ENCODE measurements around the gene ITPK1.
A peak's percentile ranks its signal among the peaks of the same experiment; 100 is the strongest.

The ITPK1 gene

DNA sequence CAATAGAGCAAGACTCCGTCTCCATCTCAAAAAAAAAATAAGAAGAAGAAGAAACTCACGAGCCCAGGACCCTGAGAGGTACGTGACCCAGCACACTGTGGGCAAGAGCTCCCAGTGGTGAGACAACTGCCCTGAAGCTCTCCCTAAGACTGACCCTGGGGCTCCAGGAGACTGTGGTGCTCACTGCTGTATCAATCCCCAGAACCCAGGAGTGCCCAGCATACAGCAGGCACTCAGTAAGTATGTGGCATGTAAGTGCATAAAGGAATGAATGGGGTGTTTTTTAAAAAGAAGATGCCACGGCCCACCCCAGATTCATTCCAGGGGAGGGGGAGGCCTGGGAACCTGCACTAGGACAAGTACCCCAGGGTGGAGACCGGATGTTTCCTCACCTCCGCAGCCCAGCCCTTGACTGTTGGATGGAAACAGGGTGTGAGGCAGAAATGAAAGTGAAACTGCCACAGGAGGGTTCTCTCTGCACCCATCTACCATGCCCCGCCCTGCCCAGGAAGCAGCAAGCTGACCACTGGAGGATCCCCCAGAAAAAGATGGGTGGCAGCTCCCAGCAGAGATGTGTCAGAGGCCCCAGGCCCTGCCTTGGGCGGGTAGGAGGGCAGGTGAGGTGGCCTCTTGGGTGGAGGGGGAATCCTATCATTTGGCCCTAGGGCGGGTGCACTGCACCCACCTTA, 12.2 kb downstream of the ITPK1 start:
- DNase-seq = peak; percentile 77

DNA sequence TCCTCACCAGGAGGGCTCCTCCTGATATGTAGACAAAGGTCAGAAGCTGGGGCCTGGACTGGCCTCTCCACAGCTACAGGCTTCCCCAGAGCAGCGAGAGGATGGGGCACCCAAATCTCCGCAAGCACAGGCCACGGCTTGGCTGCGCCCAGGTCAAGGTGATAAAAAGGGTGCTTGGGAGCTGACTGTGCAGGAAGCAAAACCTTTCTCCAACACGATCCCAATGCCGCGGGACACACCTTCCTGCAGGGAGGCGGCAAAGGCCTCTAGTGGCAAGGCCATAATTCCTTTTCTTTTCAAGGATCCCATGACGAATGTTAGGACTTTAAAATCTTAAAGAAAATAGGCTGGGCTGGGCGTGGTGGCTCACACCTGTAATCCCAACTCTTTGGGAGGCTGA, 13.6 kb downstream of the ITPK1 start:
- DNase-seq = no peak

DNA sequence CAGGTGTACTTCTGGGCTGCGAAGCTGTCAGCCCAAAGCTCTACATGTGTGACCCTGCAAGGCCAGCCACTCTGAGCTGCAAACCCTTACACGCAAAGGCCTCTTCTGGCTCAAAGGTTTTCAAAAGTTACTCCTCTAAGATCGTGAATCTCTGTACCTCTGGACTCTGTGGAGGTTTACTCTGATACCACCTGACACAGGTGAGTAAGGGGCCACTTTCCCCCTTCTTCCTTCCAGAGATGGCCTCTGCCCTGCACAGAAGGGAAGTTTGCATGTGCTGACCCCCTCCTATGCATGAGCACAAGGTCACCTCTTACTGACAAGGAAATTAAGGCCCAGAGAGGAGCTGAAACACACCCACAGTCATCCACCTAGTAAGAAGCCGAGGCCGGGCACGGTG, 14.5 kb downstream of the ITPK1 start:
- DNase-seq = no peak

DNA sequence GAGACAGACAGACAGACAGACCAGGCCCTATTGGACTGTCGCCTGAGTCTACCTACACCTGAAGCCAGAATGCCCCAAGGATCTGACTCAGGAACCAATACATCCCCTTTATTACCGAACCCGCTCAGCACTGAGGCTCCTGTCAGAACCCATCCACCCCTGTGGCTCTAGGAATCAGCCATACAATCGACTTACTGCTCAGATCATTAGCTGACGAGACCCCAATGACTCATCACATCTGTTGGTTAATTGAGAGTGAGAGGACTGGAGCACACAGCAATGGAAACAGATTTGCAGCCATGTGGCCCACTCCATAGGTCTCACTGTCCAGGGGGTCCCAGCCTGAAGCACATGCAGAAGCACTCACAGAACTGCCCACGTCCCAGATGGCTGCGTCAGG, 15.2 kb downstream of the ITPK1 start:
- no peak for DNase-seq

DNA sequence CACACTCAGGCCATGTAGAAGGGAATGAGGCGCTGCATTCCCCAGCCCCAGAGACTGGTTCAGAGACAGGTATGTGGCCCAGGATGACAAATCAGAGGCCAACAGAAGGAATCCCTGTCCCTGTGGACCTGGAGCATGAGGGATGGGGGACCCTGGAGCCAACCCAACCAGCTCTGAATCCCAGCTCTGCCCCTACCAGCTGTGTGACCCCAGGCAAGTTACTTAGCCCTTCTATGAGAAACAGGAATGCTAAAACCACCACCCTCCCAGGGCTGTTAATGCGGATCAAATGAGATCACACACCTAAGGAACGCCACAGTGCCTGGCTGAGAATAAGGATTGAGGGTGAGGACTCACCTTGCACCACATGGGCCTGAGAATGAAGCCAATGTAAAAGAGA, 15.6 kb downstream of the ITPK1 start:
- no peak for DNase-seq

DNA sequence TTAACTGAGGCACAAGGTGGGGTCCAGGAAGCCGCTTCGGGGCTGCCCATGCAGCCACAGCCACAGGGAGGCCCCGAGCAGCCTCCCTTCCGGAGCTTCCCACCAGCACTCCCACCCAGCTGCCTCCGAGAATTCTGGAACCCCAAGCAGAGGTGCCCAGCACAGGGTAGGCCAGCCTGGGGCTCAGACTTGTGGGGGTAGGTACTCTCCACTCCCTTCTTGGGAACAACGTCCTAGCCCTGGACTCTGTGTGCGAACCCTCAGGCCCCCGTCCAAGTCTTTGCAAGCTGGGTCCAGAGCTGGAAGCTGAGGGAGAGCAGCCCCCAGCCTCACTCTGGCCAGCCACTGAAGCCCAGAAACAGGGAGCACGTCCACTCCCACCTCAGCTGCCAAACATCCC, 16.1 kb downstream of the ITPK1 start:
- DNase-seq = no peak

DNA sequence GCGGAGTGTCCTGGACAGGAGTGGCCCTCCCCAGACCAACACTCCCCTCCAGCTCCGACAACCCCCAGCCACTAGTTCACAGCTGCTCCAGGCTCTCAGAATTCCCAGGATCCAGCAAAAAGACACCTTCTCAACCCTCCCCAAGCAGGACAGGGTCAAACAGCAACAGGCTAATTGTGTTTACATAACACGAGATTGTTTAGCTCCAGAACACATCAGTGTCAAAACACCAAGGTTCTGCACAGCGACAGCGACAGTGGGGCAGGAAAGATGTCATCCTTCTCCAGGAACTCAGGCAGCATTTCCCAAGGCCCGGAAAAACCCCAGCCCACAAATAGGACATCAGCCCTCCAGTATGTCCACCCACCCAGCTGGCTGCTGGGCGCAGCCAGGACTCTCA, 16.5 kb downstream of the ITPK1 start:
- DNase-seq = no peak

DNA sequence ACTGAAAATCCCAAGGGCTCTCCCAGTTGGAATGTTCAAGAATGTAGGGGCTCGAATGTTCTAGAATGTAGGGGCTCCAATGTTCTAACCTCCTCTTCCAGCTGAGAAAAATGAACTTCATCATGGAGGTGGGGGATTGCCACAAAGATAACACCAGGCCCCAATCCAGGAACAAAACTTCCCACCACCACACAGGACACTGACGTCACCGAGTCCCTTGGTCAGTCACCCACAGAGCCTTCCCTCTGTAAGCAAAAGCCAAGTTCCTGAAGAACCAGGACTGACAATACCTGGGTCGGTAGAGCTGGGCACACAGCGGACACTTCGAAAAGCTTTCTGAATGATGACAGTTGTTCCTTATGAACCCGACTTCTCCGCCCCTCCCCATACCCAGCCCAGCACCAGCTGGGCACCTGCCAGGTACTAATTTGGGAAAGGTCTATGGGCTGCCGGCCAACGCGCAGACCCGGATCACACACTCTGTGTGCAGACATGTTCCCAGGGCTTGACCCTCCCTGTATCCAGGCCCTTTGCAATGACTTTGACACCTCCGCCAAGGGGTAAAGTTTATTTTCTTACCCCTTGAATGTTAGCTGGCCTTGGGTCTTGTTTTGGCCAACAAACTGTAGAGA, 18.9 kb downstream of the ITPK1 start:
- no peak for DNase-seq

DNA sequence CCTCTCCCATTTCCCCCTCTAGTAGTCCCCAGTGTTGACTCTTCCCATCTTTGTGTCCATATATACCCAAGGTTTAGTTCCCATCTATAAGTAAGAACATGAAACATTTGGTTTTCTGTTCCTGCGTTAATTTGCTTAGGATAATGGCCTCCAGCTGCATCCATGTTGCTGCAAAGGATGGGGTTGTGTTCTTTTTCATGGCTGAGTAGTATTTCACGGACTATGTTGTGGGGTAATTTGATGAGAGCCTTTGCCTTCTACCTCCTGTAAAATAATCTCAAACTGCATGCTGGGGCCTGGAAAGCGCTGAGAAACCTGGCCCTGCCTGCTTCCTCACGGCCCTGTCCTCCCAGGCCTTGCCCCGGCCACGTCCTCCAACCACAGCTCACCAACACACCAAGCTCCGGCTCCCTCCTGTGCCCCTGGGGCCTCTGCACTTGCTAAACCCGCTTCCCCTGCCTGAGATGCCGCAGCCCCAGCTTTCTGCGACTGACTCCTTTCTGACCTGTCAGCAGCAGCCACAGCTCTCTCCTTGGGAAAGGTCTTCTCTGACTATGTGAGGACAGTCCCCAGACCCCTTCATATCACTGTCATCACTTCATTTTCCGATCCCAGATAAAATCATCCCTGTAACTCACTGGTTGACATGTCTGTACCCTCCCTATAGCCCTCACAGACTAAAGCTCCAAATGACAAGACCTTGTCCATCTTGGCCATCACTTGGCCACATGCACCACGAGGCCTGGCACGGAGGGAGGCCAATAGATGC, 19.8 kb downstream of the ITPK1 start:
- no peak for DNase-seq

DNA sequence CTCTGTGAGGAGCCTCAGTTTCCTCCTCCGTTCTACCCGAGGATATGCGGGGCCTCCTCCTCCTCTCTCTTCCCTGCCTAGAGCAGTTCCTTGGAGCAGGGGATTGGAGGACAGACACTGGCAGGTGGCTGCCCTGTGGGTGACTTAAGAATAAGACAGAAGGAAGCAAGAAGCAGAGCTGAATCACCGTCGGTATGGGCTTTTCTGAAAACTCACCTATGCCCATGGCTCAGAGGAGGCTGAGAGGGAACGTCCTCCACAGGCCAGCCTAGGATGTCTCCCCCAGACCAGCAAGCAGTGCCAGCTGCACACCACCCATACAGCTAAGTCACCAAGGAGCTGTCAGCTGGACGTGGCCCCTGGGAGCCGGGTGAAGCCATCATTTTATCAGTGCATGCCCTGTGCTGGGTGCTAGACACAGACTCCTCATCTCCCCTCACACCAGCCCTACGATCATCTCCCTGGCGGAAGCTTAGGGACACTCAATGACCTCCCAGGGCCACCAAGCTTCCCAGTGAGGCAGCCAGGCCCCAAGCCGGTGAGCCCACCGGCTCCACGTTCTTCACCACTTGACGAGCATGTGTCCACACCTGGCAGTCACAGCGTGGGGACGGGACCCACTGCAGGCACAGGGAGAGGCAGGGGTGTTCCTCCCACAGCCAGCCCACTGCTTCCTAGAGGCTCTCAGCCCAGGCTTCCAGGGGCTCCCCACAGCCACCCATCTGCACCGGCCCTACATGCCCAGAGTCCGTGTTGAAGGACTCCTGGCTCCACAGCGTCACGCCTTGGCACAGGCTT, 21.4 kb downstream of the ITPK1 start:
- DNase-seq = no peak

DNA sequence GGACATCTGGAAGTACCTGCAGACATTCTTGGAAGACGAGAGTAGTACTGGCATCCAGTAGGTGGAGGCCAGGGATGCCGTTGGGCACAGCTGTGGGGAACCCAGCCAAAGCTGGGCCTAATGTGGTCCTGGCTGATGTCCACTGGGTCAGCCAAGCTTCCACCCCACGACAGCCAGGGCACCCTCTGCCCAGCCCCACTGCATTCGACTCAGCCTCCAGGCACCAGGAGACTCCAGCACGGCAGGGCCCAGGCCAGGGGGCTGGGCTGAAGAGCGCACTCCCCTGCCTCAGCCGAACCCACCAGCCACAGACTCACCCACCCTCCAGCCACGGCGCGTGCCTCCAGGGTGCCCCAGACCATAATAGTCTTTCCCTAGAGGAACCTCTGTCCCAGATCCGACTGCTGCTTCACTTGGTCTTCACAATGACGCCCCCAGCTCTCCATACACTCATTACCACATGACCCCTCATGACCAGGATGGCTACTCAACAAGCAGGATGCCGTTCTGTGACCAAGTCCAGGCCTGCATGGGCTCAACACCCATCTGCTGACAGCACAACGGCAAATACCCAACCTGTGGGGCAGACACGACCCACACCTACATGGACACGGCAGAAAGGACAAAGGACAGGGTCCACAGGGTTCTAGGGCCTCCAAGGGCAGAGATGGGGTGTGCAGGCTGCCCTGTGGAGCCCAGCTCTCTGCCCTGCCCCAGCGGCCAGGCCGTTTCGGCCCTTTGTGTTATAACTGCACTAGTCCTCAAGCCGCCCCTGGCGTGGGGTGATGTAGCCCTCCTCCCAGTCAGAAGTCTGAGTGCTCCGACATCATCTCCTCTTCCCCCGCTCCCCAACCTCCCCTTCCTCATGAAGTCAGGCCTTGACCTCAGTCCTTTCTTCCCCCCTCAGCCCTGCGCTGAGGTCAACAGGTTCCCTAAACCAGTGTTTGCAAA, 22.8 kb downstream of the ITPK1 start:
- DNase-seq = no peak

DNA sequence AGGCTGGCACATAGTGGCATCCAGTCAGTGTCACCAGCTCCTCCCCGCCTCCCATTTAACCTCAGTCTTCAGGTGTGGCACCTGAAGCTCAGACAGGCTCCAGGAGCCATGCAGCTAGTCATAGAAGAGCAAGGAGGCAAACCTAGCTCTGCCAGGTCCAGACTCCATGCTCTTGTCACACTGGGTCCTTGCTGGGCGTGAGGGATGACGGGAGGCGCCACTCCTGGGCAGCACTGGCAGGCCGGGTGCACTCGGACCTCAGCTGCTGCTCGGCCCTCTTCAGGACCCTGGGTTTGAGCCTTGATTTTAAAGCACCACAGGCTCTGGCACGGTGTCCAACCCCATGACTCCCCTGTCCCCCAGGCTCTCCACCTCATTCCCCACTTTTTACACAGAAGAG, 24.1 kb downstream of the ITPK1 start:
- no peak for DNase-seq

DNA sequence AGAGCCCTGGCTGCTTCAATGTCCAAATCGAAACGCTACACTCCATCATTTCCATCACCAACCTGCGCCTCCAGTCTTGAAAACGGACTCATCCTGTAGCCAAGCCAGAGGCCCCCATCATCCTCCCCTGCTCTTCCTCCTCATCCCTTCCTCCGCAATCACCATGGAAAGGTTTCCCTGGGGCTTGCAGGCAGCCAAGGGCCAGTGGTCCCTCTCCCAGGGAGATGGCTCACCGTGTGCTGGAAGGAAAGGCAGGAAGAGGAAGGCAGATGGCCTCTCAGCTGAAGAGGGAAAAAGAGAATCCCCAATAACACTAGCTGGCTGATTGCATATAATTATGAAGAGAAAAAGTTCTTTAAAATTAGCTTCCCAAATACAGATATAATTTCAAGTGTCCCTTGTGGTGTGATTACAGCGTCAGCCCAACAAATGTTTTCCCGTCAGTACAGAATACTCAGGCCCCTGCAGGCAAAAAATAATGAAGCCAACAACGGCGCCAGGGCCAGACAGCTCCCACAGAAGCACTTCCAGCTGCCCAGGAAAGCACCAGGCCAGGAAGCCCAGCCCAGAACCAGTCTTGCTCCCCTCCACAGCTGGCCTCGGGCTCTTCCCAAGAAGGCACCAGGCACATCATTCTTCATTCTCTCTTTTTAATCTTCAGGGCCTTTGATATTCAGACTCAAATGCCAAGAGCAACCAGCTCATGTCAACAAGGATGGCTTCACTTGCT, 24.7 kb downstream of the ITPK1 start:
- DNase-seq = no peak

DNA sequence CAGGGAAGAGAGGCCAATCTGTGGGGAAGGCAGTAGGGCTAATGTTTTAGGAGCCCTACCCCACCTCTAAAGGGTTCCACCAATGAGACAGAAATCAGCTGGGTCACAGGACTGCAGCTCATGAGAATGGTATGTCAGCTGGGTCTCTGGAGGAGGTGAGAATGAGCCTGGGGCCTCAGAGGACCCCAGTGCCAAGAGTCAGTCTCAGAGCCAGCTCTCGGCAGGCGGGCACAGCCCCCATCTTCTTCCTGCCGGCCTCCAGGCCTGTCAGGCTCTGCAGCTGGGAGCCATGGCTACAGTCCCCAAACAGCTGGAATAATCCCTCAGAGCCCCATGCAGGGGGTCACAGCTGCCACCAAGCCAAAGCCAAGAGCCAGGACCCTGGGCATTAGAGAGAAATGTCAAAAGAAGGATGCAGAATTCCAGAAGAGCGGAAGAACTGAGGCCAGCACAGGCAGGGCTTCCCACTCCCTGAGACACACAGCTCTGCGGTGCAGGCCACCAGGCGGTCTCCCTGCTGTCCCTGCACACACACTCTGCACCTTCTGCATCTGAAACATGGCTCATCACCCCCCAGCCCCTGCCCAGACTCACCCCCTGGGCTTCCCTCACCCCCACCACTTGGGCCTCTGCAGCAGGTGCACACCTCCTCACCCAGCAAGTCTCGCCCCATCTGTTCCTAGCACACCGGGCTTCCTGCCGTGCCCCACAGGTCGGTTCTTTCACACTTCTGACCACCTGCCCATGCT, 26.0 kb downstream of the ITPK1 start:
- no peak for DNase-seq

DNA sequence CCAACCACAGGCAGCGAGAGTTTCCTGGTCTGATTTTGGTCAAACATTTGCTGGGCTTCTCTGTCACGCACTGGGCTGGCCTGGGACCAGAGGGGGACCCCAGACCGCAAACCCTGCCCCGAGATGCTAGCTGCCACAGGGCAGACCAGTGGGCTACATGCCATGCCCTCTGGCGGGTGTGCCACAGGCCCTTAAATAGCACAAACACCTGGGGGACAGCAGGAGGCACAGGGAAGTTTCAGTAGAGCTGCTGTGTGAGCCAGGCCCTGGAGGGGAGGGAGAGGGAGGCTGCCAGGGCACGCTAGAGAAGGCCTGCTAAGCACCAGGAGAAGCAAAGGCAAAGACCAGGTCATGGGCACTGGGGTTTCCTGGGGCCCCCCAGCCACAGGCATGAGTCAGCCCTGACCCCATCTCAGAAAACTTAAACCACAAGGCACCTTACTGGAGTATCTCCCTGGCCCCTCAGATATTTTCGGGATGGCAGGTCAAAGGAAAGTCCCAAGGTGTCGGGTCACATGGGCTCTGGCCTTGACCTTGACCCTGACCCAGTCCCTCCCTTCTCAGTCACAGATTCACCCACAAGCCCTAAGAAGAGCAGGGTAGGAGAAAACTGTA, 29.2 kb downstream of the ITPK1 start:
- DNase-seq = no peak

DNA sequence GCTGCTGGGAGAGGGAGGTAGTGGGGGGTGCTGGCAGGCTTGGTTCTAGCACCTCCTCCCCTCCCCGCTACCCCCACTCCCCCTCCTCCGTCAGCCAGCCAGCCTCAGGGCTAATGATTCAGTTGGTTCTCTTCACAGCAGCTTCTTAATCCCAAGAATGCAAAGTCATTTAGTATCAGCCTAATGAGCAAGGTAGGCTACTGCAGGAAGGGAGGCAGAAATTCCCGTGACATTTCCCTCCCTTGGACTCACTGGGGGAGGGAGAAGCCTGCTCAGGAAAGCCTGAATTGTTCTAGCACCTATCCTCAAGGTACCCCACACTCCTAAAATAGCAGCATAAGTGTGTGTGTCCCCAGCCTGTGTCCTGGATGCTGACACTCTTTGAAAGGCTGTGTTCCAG, 29.8 kb downstream of the ITPK1 start:
- no peak for DNase-seq

DNA sequence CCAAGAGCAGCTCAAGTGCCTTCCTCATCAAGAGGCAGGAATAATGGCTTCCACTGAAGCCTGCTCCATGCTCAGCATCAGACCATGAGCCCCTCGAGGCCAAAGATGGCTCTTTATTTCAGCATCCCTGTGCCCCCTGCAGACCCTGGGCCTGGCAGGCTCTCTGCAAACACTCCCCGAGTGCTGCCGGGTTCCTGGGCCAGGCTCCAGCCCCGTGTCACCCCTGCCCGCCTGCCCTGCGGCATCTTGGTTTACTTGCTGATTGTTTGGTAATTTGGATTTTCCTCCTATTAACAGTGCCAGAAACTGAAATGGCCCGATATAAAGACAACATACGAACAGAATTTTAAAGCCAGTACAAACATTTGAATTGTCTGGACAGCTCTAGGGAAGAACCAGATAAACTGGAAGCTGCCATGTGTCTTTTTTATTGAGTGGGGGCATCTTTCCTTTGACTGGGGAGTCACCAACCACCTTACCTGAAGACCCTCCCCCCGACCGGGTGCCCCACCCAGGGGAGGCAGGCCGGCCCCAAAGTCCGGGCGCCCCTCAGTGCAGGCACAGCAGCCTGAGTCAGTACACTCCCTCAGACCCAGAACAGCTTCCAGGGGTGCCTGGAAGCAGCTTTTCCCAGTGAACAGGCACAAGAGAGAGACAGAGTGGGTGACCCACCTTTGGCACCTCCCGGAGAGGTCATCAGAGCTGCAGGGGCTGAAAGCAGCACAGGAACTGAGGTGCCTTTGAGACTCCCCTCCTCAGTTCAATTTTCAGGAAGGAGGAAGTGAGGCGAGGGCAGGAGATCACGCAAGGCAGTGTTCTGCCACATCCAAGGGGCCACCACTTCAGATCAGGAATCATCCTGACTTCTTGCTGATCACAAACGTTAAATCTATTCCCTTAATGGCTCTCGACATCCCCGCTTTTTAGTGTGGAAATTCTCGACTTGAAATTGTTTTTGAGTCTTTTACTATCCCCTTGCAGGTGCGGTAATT, 30.6 kb downstream of the ITPK1 start:
- DNase-seq = no peak

DNA sequence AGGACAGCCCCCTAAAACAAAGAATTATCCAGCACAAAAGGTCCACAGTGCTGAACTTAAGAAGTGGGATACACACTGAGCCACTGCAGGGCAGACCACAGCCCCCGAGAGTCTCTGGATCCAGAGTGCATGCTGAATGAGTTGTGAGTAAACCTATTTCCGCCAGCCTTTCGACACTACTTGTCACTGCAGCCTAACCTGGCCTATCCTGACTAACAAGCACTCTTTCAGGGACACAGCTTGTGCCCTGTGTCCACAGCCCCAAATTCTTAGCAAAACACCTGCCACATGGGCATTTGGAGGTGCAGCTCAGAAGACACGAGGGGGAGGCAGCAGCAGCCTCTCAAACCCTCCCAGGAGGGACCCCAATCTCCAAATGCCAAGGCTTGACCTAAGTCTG, 31.3 kb downstream of the ITPK1 start:
- no peak for DNase-seq

DNA sequence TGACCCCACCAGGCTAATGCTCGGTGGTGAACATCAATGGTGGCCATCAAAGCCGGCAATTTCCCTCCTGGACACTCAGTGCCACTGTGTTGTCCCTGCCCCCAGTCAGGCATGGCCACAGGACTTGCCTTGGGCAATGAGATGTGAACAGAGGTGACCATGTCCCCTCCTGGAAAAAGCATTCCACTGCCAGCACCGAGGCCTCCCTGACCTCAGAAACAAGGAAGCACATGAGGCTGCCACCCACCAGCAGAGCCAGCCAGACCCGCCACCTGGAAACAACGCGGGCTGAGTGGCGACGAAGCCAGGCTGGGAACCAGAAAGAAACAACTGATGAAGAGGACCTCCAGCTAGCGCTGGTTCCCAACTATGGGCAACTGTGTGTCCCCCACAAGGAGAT, 31.8 kb downstream of the ITPK1 start:
- no peak for DNase-seq

All from CD4-positive, alpha-beta T cell treated with Interleukin-6 for 4 hours (primary cell).